Osteocyte (in vitro differentiated cells): ENCODE measurements around the gene RFC5. TPM values are rescaled to one million over a fixed set of nuclear protein-coding genes. Genes with fewer than 3 reads are reported as not detected.

Experiments
- DNase-seq: peaks from one replicate; pipeline ENCODE4 v3.0.0; 2021; ENCODE audit warnings: mixed read lengths; ENCODE audit not compliant: unreplicated experiment; ENCODE audit errors: extremely low spot score
- H3K27ac Mint-ChIP-seq: one replicate; pipeline ENCODE4 v1.8.0; 2021; ENCODE audit warnings: mild to moderate bottlenecking, mixed read lengths; ENCODE audit not compliant: unreplicated experiment
- H3K27me3 Mint-ChIP-seq: one replicate; pipeline ENCODE4 v1.8.0; 2021; ENCODE audit warnings: mixed read lengths; ENCODE audit not compliant: unreplicated experiment
- H3K36me3 Mint-ChIP-seq: one replicate; pipeline ENCODE4 v1.8.0; 2021; ENCODE audit warnings: mixed read lengths; ENCODE audit not compliant: unreplicated experiment
- H3K4me1 Mint-ChIP-seq: one replicate; pipeline ENCODE4 v1.8.0; 2021; ENCODE audit warnings: mixed read lengths; ENCODE audit not compliant: unreplicated experiment
- H3K4me3 Mint-ChIP-seq: one replicate; pipeline ENCODE4 v1.8.0; 2021; ENCODE audit warnings: mild to moderate bottlenecking, moderate library complexity, mixed read lengths; ENCODE audit not compliant: unreplicated experiment
- H3K9me3 Mint-ChIP-seq: one replicate; pipeline ENCODE4 v1.8.0; 2021; ENCODE audit warnings: mixed read lengths; ENCODE audit not compliant: unreplicated experiment
- CTCF ChIP-seq: fragments of 200-600 bp; sonication (generic); IDR thresholded peaks from 2 replicates; pipeline ENCODE4 v1.5.0; 2021; ENCODE audit warnings: antibody characterized with exemption, mild to moderate bottlenecking, moderate library complexity
- total RNA-seq: library from RNA; stranded (reverse); gene quantifications from 2 replicates; pipeline ENCODE4 v1.2.1, GENCODE V29; 2021

The RFC5 gene
- total RNA-seq, 1 donor from 2014 or later: 13.2 TPM

DNA sequence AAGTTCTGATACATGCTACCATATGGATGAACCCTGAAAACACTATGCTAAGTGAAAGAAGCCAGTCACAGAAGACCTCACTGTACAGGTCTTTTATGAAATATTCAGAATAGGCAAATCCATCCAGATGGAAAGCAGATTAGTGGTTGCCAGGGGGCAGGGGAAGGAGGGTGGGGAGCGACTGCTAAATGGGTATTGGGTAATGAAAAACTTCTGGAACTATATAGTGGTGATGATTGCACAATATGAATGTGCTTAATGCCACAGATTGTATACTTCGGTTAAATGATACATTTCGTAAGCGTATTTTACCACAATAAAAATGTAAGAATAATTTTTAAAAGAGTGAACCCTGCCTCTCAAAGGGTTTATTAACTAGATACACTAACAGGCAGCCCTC lies 35.9 kb upstream of the RFC5 start:
- no peaks in the 10 kb centered on the region for H3K9me3 Mint-ChIP-seq

DNA sequence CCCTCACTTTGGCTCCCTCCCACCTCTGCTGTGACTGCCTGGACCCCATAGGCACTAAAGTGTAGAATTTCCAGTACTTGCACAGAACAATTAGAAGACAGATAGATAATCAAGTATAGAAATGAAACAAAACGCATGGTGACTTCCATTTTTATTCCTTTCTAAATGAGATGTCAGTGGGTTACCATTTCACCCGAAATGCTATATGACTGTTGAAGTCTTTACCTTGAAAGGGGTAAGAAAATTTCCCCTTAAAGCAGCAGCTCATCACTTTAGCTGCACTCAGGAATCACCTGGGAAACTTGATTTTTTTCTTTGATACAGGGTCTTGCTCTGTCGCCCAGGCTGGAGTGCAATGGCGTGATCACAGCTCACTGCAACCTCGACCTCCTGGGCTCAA lies 35.2 kb upstream of the RFC5 start:
- Mint-ChIP-seq H3K27me3 (peaks cover 2% of the 10 kb centered on the region), H3K27ac (no peak overlapping the region), H3K9me3 (no peaks in the 10 kb centered on the region)

More for the DNA sequence above, 35.9 kb upstream of the RFC5 start:
- no peak for TF ChIP-seq CTCF
- no peaks in the 10 kb centered on the region for H3K36me3 Mint-ChIP-seq
- H3K27ac Mint-ChIP-seq: no peak overlapping the region
- no peak for DNase-seq
- no peak overlapping the region for H3K4me3 Mint-ChIP-seq
- peaks cover 2% of the 10 kb centered on the region for H3K27me3 Mint-ChIP-seq
- no peaks in the 10 kb centered on the region for H3K4me1 Mint-ChIP-seq

GRCh38 chr12:117985182-117985581 lies 31.3 kb upstream of the RFC5 start:
- no peak for DNase-seq
- no peaks in the 10 kb centered on the region for H3K36me3 Mint-ChIP-seq
- H3K4me1 Mint-ChIP-seq: no peaks in the 10 kb centered on the region
- no peak for TF ChIP-seq CTCF
- peaks cover 2% of the 10 kb centered on the region for H3K27me3 Mint-ChIP-seq
- no peaks in the 10 kb centered on the region for H3K9me3 Mint-ChIP-seq
- H3K27ac Mint-ChIP-seq: no peak overlapping the region
- no peak overlapping the region for H3K4me3 Mint-ChIP-seq

More for the DNA sequence above, 35.2 kb upstream of the RFC5 start:
- H3K4me1 Mint-ChIP-seq: no peaks in the 10 kb centered on the region
- DNase-seq: no peak
- no peak overlapping the region for H3K4me3 Mint-ChIP-seq
- no peaks in the 10 kb centered on the region for H3K36me3 Mint-ChIP-seq
- no peak for TF ChIP-seq CTCF

GRCh38 chr12:117986705-117987469 lies 29.6 kb upstream of the RFC5 start:
- Mint-ChIP-seq H3K27me3 (no peaks in the 10 kb centered on the region), H3K36me3 (no peaks in the 10 kb centered on the region), H3K4me1 (no peaks in the 10 kb centered on the region), H3K4me3 (no peak overlapping the region), H3K9me3 (no peaks in the 10 kb centered on the region), H3K27ac (no peak overlapping the region)
- DNase-seq: no peak
- no peak for TF ChIP-seq CTCF

DNA sequence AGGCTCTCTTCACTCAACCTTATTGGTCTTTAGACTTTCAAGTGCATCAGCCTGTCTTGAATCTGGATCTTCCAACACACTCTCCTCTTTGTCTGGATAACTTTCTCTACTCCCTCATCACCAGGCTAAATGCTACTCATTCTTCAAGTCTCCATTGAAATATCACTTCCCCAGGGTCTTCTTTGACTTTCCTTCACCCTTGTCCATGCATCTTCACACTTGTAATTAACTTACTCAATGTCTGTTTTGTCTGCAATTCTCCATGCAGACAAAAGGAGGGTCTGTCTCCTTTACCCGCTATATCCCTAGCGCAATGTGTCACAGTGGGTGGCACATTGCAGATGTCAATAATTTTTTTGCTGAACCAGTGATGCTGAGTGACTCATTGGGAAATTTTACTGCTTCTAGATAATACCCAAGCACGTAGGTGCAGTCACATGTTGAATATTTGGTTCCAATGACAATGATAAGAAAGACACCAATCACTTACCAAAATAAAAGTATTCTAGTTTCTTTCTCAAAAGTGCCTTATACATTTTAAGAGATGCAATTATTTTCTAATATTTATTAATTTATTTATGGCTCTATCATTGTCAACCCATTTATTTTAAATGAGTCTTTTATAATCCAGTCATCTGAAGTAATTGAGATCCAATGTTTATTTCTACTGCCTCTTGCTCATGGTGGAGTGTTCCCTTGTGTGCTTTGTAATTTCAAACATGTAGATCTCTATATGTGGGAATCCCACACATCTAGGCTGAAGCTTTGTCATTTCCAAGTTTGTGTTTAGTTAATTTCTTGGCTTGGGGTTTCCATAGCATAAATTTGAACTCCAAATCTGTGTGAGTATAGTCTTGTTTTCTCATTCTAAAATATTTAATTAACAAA lies 21.7 kb upstream of the RFC5 start:
- Mint-ChIP-seq H3K4me3 (no peak overlapping the region), H3K27me3 (peaks cover 3% of the 10 kb centered on the region), H3K36me3 (no peaks in the 10 kb centered on the region), H3K27ac (no peak overlapping the region), H3K4me1 (no peaks in the 10 kb centered on the region), H3K9me3 (peaks cover 5% of the 10 kb centered on the region)
- no peak for DNase-seq
- TF ChIP-seq CTCF: no peak
